Progenitor cell of endocrine pancreas (in vitro differentiated cells): ENCODE data around the gene ORM1. TPM values are rescaled to one million over a fixed set of nuclear protein-coding genes. Genes with fewer than 3 reads are reported as not detected.

Experiments
- DNase-seq: peaks from one replicate; pipeline ENCODE4 v3.0.0; 2021; ENCODE audit warnings: low spot score; ENCODE audit not compliant: unreplicated experiment
- H3K27ac Mint-ChIP-seq: 2 replicates; pipeline ENCODE4 v1.8.0; 2021; ENCODE audit warnings: mild to moderate bottlenecking, moderate library complexity, mixed read lengths
- H3K27me3 Mint-ChIP-seq: 2 replicates; pipeline ENCODE4 v1.8.0; 2021; ENCODE audit warnings: mixed read lengths
- H3K36me3 Mint-ChIP-seq: 2 replicates; pipeline ENCODE4 v1.8.0; 2022; ENCODE audit warnings: mixed read lengths; ENCODE audit not compliant: insufficient read depth
- H3K4me1 Mint-ChIP-seq: 2 replicates; pipeline ENCODE4 v1.8.0; 2021; ENCODE audit warnings: low read depth, mixed read lengths
- H3K4me3 Mint-ChIP-seq: 2 replicates; pipeline ENCODE4 v1.8.0; 2021; ENCODE audit warnings: low read depth, mild to moderate bottlenecking, moderate library complexity, mixed read lengths
- H3K9me3 Mint-ChIP-seq: 2 replicates; pipeline ENCODE4 v1.8.0; 2021; ENCODE audit warnings: low read depth, mixed read lengths
- total RNA-seq: library from RNA; stranded (reverse); gene quantifications from 2 replicates; pipeline ENCODE4 v1.2.1, GENCODE V29; 2021
- TF ChIP-seq, protein P1 (sequence below): fragments of 200-600 bp; sonication (generic); IDR thresholded peaks from one replicate; pipeline ENCODE4 v1.5.0; 2021; ENCODE audit warnings: antibody characterized with exemption, mild to moderate bottlenecking; ENCODE audit not compliant: unreplicated experiment

Gene ORM1
- total RNA-seq, 1 donor from 2014 or later: 9.3 TPM

DNA sequence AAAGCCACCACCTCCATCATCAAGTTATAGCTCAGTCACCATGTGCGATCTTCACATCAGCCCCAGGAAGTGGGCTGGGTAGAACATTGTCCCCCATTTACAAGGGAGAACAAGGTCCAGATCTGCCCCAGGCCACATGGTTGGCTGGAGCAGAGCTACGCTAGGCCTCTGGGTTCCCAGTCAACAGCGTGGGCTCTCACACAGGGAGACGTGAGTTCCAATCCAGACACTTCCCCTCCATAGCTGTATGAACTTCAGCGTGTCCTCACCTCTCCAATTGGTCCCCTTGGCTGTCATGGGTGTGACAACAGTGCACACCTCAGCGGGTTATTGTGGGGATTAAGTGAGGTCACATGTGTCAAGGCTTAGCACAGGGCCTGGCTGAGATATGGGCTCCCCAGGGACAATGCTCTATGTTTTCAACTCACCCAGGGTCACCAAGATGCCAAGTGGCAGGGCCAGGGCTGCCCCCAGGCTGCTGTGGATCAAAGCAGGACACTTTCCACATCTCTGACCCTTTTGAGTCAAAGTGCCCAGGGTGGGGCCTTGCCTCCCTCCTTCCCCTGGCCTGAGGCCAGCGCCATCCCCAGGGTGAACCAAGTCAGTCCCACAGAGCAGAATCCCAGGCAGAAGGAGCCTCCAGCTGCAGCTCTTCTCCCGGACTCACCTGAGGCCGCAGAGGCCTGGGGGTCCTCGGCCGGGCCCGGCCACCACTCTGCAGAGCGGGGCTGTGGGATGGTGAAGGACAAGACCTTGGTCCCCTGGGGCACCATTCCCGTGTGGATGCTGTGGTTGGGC lies 45.1 kb downstream of the ORM1 start:
- Mint-ChIP-seq H3K27me3 (no peaks in the 10 kb centered on the region), H3K36me3 (peaks cover 6% of the 10 kb centered on the region), H3K4me3 (no peak overlapping the region), H3K9me3 (no peaks in the 10 kb centered on the region), H3K4me1 (no peaks in the 10 kb centered on the region), H3K27ac (no peak overlapping the region)
- TF ChIP-seq, protein P1, sequence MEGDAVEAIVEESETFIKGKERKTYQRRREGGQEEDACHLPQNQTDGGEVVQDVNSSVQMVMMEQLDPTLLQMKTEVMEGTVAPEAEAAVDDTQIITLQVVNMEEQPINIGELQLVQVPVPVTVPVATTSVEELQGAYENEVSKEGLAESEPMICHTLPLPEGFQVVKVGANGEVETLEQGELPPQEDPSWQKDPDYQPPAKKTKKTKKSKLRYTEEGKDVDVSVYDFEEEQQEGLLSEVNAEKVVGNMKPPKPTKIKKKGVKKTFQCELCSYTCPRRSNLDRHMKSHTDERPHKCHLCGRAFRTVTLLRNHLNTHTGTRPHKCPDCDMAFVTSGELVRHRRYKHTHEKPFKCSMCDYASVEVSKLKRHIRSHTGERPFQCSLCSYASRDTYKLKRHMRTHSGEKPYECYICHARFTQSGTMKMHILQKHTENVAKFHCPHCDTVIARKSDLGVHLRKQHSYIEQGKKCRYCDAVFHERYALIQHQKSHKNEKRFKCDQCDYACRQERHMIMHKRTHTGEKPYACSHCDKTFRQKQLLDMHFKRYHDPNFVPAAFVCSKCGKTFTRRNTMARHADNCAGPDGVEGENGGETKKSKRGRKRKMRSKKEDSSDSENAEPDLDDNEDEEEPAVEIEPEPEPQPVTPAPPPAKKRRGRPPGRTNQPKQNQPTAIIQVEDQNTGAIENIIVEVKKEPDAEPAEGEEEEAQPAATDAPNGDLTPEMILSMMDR: no peak
- no peak for DNase-seq

DNA sequence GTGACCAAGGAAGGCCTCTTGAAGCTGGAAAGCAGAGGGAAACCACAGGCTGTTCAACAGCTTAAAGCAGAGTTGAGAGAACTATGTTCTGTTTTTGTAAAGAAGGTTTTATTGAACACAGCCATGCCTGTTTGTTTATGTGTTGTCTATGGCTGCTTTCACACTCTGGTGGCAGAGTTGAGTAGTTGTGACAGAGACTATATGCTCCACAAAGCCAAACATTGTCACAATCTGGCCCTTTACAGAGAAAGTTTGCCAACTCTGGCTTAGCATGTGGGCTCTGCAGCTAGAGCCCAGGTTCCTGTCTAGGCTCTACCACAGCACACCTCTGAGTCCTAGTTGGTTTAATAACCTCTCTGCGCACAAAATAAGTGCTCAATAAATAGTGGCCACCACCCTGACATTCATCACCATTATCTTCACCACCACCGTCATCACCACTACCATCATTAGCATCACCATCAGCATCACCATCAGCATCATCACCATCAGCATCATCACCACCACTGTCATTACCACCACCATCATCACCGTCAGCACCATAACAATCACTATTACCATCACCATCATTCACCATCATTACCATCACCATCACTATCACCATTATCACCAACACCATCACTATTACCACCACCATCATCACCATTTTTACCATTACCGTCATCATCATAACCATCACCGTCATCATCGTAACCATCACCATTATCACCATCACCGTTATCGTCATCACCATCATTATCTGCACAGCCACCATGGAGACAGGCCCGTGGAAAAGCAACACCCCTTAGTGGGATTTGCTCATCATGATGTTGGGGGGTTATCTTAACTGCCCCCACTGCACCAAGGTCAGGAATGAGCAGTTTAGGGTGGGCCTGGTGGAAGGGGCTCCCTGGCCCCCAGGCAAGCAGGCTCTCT lies 46.6 kb downstream of the ORM1 start:
- no peak overlapping the region for H3K27ac Mint-ChIP-seq
- H3K4me3 Mint-ChIP-seq: no peak overlapping the region
- TF ChIP-seq, protein P1: no peak

DNA sequence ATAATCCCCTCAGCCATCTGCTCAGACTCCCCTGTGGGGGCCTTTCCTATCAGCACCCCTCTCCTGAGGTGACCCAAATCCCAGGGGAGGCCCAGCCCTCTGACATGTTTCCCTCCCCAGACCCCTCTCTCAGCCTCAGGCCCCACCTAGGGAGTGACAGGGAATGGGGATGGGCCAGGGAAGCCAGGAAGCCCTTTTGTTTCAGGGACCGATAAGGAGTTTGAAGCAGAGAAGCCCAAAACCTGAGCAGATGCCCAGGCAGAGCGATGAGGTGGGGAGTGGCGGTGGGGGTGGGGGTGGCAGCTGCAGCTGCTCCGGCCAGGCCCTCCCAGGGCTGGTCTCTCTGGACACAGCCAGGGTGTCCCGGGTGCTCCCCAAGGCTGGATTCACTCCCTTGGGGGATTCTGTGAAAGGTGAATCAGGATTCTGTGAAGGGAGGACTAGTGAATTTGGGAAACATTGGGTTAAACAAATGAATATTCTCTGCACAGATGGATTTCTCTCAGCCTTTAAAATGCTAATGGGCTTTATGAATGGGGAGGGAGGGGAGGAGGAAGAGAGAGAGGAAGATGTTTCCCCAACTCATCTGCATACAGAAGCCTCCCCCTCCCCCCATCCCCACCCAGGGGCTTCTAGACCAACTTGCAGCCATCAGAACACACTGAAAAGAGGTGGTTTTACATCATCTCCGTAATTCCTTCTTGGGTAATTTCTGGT lies 47.5 kb downstream of the ORM1 start:
- TF ChIP-seq, protein P1: no peak
- Mint-ChIP-seq H3K4me3 (no peak overlapping the region), H3K27ac (no peak overlapping the region), H3K4me1 (no peaks in the 10 kb centered on the region), H3K9me3 (no peaks in the 10 kb centered on the region), H3K27me3 (no peaks in the 10 kb centered on the region), H3K36me3 (peaks cover 2% of the 10 kb centered on the region)
- DNase-seq: no peak

More for the DNA sequence above, 46.6 kb downstream of the ORM1 start:
- peaks cover 4% of the 10 kb centered on the region for H3K36me3 Mint-ChIP-seq
- no peak for DNase-seq
- H3K4me1 Mint-ChIP-seq: no peaks in the 10 kb centered on the region
- no peaks in the 10 kb centered on the region for H3K27me3 Mint-ChIP-seq
- H3K9me3 Mint-ChIP-seq: no peaks in the 10 kb centered on the region

DNA sequence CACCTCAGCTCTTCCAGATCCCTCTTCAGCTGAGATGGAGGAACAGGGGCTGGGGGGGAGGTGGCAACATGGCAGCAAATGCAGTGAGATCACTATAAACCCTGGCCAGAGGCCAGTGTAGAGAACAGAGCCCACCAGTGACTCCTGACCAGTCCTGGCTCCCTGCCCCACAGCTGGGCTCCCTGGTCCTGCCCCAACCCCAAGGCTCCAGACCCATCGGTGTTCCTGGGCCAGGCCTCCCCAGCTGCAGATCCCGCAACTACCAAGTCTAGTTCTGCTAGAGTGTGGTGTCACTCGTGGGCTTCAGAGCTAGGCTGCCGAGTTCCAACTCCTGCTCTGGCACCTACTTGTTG lies 48.0 kb downstream of the ORM1 start:
- no peaks in the 10 kb centered on the region for H3K4me1 Mint-ChIP-seq
- no peak overlapping the region for H3K27ac Mint-ChIP-seq
- TF ChIP-seq, protein P1: no peak
- H3K36me3 Mint-ChIP-seq: peaks cover 2% of the 10 kb centered on the region
- H3K9me3 Mint-ChIP-seq: no peaks in the 10 kb centered on the region
- no peak for DNase-seq
- no peak overlapping the region for H3K4me3 Mint-ChIP-seq
- no peaks in the 10 kb centered on the region for H3K27me3 Mint-ChIP-seq
